NCI-H82 treated with DMSO at 0.1 percent for 48 hours (cell line): Measurements from ENCODE around the gene SLC5A12.
A peak's percentile ranks its signal among the peaks of the same experiment; 100 is the strongest.

Source experiments
- DNase-seq: peaks from one replicate; lab custom pipeline; 2025; ENCODE audit not compliant: unreplicated experiment; lab: John Stamatoyannopoulos, UW

The SLC5A12 gene

GRCh38 chr11:26719289-26719973, 2.4 kb downstream of the SLC5A12 start:
- no peak for DNase-seq

GRCh38 chr11:26717771-26718170, 4.1 kb downstream of the SLC5A12 start:
- DNase-seq: no peak

GRCh38 chr11:26715133-26715532, 6.7 kb downstream of the SLC5A12 start:
- peak; percentile 64 for DNase-seq

- DNase-seq: no peak
These were observed 9.4 kb downstream of the SLC5A12 start for GRCh38 chr11:26712497-26712896.

- no peak for DNase-seq
These were observed 11.4 kb downstream of the SLC5A12 start for GRCh38 chr11:26710489-26710888.

GRCh38 chr11:26708736-26709456, 13.0 kb downstream of the SLC5A12 start:
- no peak for DNase-seq

GRCh38 chr11:26706181-26706580, 15.7 kb downstream of the SLC5A12 start:
- no peak for DNase-seq

- DNase-seq: no peak
These were observed 17.6 kb downstream of the SLC5A12 start for GRCh38 chr11:26704249-26704648.

GRCh38 chr11:26703411-26704191, 18.3 kb downstream of the SLC5A12 start:
- DNase-seq: no peak

- no peak for DNase-seq
These were observed 19.5 kb downstream of the SLC5A12 start for GRCh38 chr11:26702406-26702805.

GRCh38 chr11:26700574-26701235, 21.2 kb downstream of the SLC5A12 start:
- peak; percentile 71 for DNase-seq

GRCh38 chr11:26698224-26698623, 23.6 kb downstream of the SLC5A12 start:
- DNase-seq: no peak

- no peak for DNase-seq
These were observed 25.5 kb downstream of the SLC5A12 start for GRCh38 chr11:26696330-26696729.

- no peak for DNase-seq
These were observed 33.2 kb downstream of the SLC5A12 start for GRCh38 chr11:26688701-26689100.

GRCh38 chr11:26687351-26687750, 34.5 kb downstream of the SLC5A12 start:
- no peak for DNase-seq

GRCh38 chr11:26677566-26677965, 44.3 kb downstream of the SLC5A12 start:
- no peak for DNase-seq

GRCh38 chr11:26676641-26677040, 45.2 kb downstream of the SLC5A12 start:
- DNase-seq: no peak

GRCh38 chr11:26675233-26675928, 46.5 kb downstream of the SLC5A12 start:
- no peak for DNase-seq

GRCh38 chr11:26665946-26666345, 55.9 kb downstream of the SLC5A12 start:
- no peak for DNase-seq

- DNase-seq: no peak
These were observed 56.8 kb downstream of the SLC5A12 start for GRCh38 chr11:26665036-26665435.

GRCh38 chr11:26662916-26663315, 58.9 kb downstream of the SLC5A12 start:
- no peak for DNase-seq
